Pancreas (tissue), 10 donors: ENCODE data around the gene KDM2A. TPM values are rescaled to one million over a fixed set of nuclear protein-coding genes. Genes with fewer than 3 reads are reported as not detected.

Source experiments
- ATAC-seq, 4 donors: fragments of 200-7000 bp; cut with Tn5 transposase; one replicate each; pipeline versions ENCODE4 v1.8.0 to v1.9.1; 2020; ENCODE audit warnings: mild to moderate bottlenecking in 4 of 4, moderate library complexity in 4 of 4
- DNase-seq, 6 donors: peaks; one replicate each; pipeline ENCODE4 v3.0.0-alpha.2; 2020
- FAIRE-seq: peaks from 2 replicates; lab custom pipeline; 2012; peaks lifted over from hg19 to GRCh38; lab: Jason Lieb, UNC
- H3K27ac ChIP-seq, 4 donors: fragments of 200-600 bp; sonication (generic); 1 replicate in 3 of 4; 2 replicates in 1 of 4; pipeline versions ENCODE4 v1.5.0 to v1.8.0; 2020
- H3K27me3 ChIP-seq, 4 donors: fragments of 200-600 bp; one replicate each; pipeline ENCODE4 v1.8.0; 2021
- H3K36me3 ChIP-seq, 3 donors: fragments of 200-600 bp; sonication (generic) in 1 of 3; one replicate each; pipeline versions ENCODE4 v1.5.0 to v1.8.0; 2020 to 2021
- H3K4me1 ChIP-seq, 3 donors: fragments of 200-600 bp; one replicate each; pipeline ENCODE4 v1.8.0; 2021
- H3K4me3 ChIP-seq, 4 donors: fragments of 200-600 bp; sonication (generic) in 2 of 4; one replicate each; pipeline versions ENCODE4 v1.5.0 to v1.8.0; 2020 to 2021
- H3K9me3 ChIP-seq, 4 donors: fragments of 200-600 bp; one replicate each; pipeline ENCODE4 v1.8.0; 2021
- CTCF ChIP-seq, 4 donors: fragments of 200-600 bp; sonication (generic) in 3 of 4; IDR thresholded peaks; one replicate each; pipeline versions ENCODE4 v1.5.0 to v1.8.0; 2021; ENCODE audit warnings: antibody characterized with exemption in 4 of 4
- WGBS, 2 donors: extraction: QIAGEN DNeasy Blood & Tissue Kit; methylation state at CpG; one replicate each; pipeline ENCODE4 v1.1.7; 2013; 5-methylcytosine and 5-hydroxymethylcytosine counted together
- intact Hi-C, 3 donors: fragments of 100-400 bp; cut with DNase I; formaldehyde crosslinking; loops; one replicate each; pipeline versions ENCODE4 v1.11.1 to v1.14.2; 2022
- polyA plus RNA-seq, 2 donors: library from polyadenylated mRNA; stranded (reverse); fragments of 200-250 nt; gene quantifications; one replicate each; pipeline ENCODE4 v1.2.3, GENCODE V29; 2013
- total RNA-seq, 6 donors: library from RNA; stranded (reverse); fragmentation: NEBNext Ultra II Directional in 4 of 6; extraction: Animal tissue kit (Norgen Biotek cat#: 25700) in 4 of 6; gene quantifications; one replicate each; pipeline versions ENCODE4 v1.2.1 to v1.2.4, GENCODE V29; 2021 to 2023
- donor health status: healthy with polysubstance abuse.
- donor health status: DM: no; HTN: no; CAD: no; lungs with moderate emphysema.
- donor health status: DM: no; HTN: no; CAD: no.
- donor health status: control.
- donor health status: control.
- donor health status: Bipolar disorder and iron deficiency.
- donor health status: DM: yes; HTN: yes; CAD: no.
- donor health status: DM: no; HTN: no; CAD: no.
- donor health status: DM: no; HTN: no; CAD: no.
- donor health status: DM: yes; HTN: yes; CAD: no.

The KDM2A gene
- total and polyA plus RNA-seq, 8 donors, result 17.2 to 39.1 (median 22.5) TPM

GRCh38 chr11:67306769-67307544, 187.9 kb downstream of the KDM2A start:
- intact Hi-C loops, result no loop called here
- no peak for TF ChIP-seq CTCF (IDR thresholded peaks at IDR 0.05)
- no peaks in the 10 kb centered on the region for H3K27me3 ChIP-seq
- no peak overlapping the region for H3K4me3 ChIP-seq
- H3K36me3 ChIP-seq, result peaks cover 0 to 15% (median 0%) of the 10 kb centered on the region in 3 donors
- ATAC-seq (no peak), DNase-seq (peak in 1 of 6 donors; percentile 28), FAIRE-seq (no peak)
- H3K27ac ChIP-seq, result no peak overlapping the region
- WGBS, 2 donors, result 93 to 94% methylated on average over 19 of the region's 19 CpGs
- no peaks in the 10 kb centered on the region for H3K9me3 ChIP-seq
- peaks cover 0 to 7% (median 7%) of the 10 kb centered on the region in 3 donors for H3K4me1 ChIP-seq

DNA sequence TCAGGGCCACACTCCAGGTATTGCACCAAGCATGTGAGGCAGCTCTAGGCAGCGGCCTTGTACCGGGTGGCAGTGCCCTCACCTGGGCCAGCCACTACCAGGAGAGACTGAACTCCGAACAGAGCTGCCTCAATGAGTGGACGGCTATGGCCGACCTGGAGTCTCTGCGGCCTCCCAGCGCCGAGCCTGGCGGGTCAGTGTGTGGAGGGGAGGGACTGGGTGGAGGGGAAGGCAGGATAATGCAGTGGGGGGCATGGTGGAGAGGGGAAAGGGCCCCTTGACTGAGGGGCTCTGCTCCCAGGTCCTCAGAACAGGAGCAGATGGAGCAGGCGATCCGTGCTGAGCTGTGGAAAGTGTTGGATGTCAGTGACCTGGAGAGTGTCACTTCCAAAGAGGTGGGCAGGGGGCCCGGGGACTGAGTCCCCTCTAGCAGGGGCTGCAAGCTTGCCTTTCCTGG, 188.5 kb downstream of the KDM2A start:
- no peak overlapping the region for H3K4me3 ChIP-seq
- 86 to 93% methylated on average over 12 of the region's 12 CpGs for WGBS, 2 donors
- H3K9me3 ChIP-seq, result no peaks in the 10 kb centered on the region
- peaks cover 0 to 7% (median 3%) of the 10 kb centered on the region in 3 donors for H3K4me1 ChIP-seq
- TF ChIP-seq CTCF (IDR thresholded peaks at IDR 0.05), result no peak
- FAIRE-seq (no peak), DNase-seq (no peak), ATAC-seq (no peak)
- no peaks in the 10 kb centered on the region for H3K27me3 ChIP-seq
- peaks cover 0 to 15% (median 0%) of the 10 kb centered on the region in 3 donors for H3K36me3 ChIP-seq
- intact Hi-C loops, result no loop called here
- H3K27ac ChIP-seq, result no peak overlapping the region

Other genes with a start within 250 kb of the KDM2A start
- 10 to 100 TPM in 3 of 6 donors, 1 to 10 TPM in 3; 4.1 to 14.4 (median 8.9) TPM for gene PC, start 160.9 kb upstream of the KDM2A start, total RNA-seq
- 10 to 100 TPM; 13.6 to 16.0 TPM for gene PC, start 160.9 kb upstream of the KDM2A start, polyA plus RNA-seq
- under 1 TPM in 1 of 6 donors, not detected in 5; 0.38 TPM for gene C11orf86, start 144.0 kb upstream of the KDM2A start, total RNA-seq
- under 1 TPM in 1 of 2 donors, not detected in 1; 0.07 TPM for gene C11orf86, start 144.0 kb upstream of the KDM2A start, polyA plus RNA-seq
- gene SYT12, start 96.1 kb upstream of the KDM2A start, total RNA-seq, result 1 to 10 TPM in 2 of 6 donors, under 1 TPM in 4; 0.37 to 2.6 (median 0.42) TPM
- gene SYT12, start 96.1 kb upstream of the KDM2A start, polyA plus RNA-seq, result 1 to 10 TPM in 1 of 2 donors, under 1 TPM in 1; 0.19 to 1.7 TPM
- gene RHOD, start 62.4 kb upstream of the KDM2A start, total RNA-seq, result 10 to 100 TPM; 14.9 to 20.3 (median 18.5) TPM
- gene RHOD, start 62.4 kb upstream of the KDM2A start, polyA plus RNA-seq, result 10 to 100 TPM; 18.6 to 45.8 TPM
- 10 to 100 TPM; 19.1 to 31.9 (median 21.5) TPM for gene GRK2, start 147.2 kb downstream of the KDM2A start, total RNA-seq
- gene GRK2, start 147.2 kb downstream of the KDM2A start, polyA plus RNA-seq, result 10 to 100 TPM; 52.8 to 60.6 TPM
- gene ANKRD13D, start 170.0 kb downstream of the KDM2A start, total RNA-seq, result 10 to 100 TPM in 5 of 6 donors, 1 to 10 TPM in 1; 9.8 to 31.3 (median 12.3) TPM
- 10 to 100 TPM; 60.0 to 60.7 TPM for gene ANKRD13D, start 170.0 kb downstream of the KDM2A start, polyA plus RNA-seq
- gene SSH3, start 184.3 kb downstream of the KDM2A start, total RNA-seq, result 10 to 100 TPM; 15.2 to 29.1 (median 21.2) TPM
- 10 to 100 TPM; 29.0 to 29.2 TPM for gene SSH3, start 184.3 kb downstream of the KDM2A start, polyA plus RNA-seq
- 10 to 100 TPM; 35.0 to 50.8 (median 43.4) TPM for gene POLD4, start 234.3 kb downstream of the KDM2A start, total RNA-seq
- 10 to 100 TPM; 80.6 to 99.3 TPM for gene POLD4, start 234.3 kb downstream of the KDM2A start, polyA plus RNA-seq